GM12878 (cell line): ENCODE data around the gene TRPM7. TPM values are rescaled to one million over a fixed set of nuclear protein-coding genes. Genes with fewer than 3 reads are reported as not detected.

Experiments
- ATAC-seq: fragments of 200-7000 bp; cut with Tn5 transposase; 3 replicates; pipeline ENCODE4 v1.9.1; 2020; ENCODE audit warnings: mild to moderate bottlenecking, moderate library complexity
- BruUV-seq: library from RNA; stranded (reverse); fragments of 400-500 nt; replicated peaks from 2 replicates; lab custom pipeline; 2021; lab: Mats Ljungman, UMichigan
- CTCF ChIA-PET: fragments of 300-600 bp; sonication (Branson Sonifier 250); formaldehyde crosslinking; extraction: SDS; loops from one replicate; lab custom pipeline; 2021; ENCODE audit warnings: inconsistent platforms; lab: Yijun Ruan, JAX
- POLR2A ChIA-PET: fragments of 350-600 bp; formaldehyde crosslinking; extraction: SDS; loops from one replicate; lab custom pipeline; 2021; ENCODE audit warnings: inconsistent platforms; lab: Charles Lee
- RAD21 ChIA-PET: fragments of 300-600 bp; sonication (Branson Sonifier 250); formaldehyde crosslinking; loops from one replicate; lab custom pipeline; 2023; ENCODE audit warnings: antibody characterized with exemption; ENCODE audit not compliant: unreplicated experiment; lab: Charles Lee
- SMC1A ChIA-PET: fragments of 300-600 bp; sonication (Branson Sonifier 250); formaldehyde crosslinking; loops from one replicate; lab custom pipeline; 2023; ENCODE audit not compliant: unreplicated experiment, uncharacterized antibody; lab: Charles Lee
- DNase-seq: peaks from one replicate; pipeline ENCODE4 v3.0.0-alpha.2; 2011; ENCODE audit warnings: low read depth, low spot score
- FAIRE-seq: peaks from 3 replicates; lab custom pipeline; 2011; peaks lifted over from hg19 to GRCh38; lab: Jason Lieb, UNC
- H2AFZ ChIP-seq: 2 replicates; pipeline ENCODE4 v1.6.0; 2011; ENCODE audit warnings: low read depth, low read length, control low read depth; ENCODE audit not compliant: control insufficient read depth
- H3K27ac ChIP-seq: 2 replicates; pipeline ENCODE4 v1.5.1; 2011; ENCODE audit warnings: control low read depth; ENCODE audit not compliant: control insufficient read depth, insufficient read depth
- H3K27me3 ChIP-seq, 2 experiments: replicated peaks in 1 of 2; 2 replicates each; pipeline versions ENCODE4 v1.6.0 to v1.6.1; 2011; ENCODE audit warnings: low read length in 1 of 2; ENCODE audit not compliant: control insufficient read depth in 2 of 2, insufficient read depth in 2 of 2
- H3K36me3 ChIP-seq, 2 experiments: 2 replicates each; pipeline ENCODE4 v1.5.1; 2011; ENCODE audit warnings: low read length in 1 of 2; ENCODE audit not compliant: control insufficient read depth in 2 of 2, insufficient read depth in 2 of 2
- H3K4me1 ChIP-seq: 2 replicates; pipeline ENCODE4 v1.6.1; 2011; ENCODE audit warnings: mild to moderate bottlenecking, low read length, moderate library complexity, mixed read lengths; ENCODE audit not compliant: control insufficient read depth, insufficient read depth
- H3K4me2 ChIP-seq: 2 replicates; pipeline ENCODE4 v1.6.0; 2011; ENCODE audit warnings: control low read depth; ENCODE audit not compliant: control insufficient read depth, insufficient read depth
- H3K4me3 ChIP-seq: fragments of 200-600 bp; sonication (generic); 2 replicates; pipeline ENCODE4 v1.5.1; 2016
- H3K79me2 ChIP-seq: 2 replicates; pipeline ENCODE4 v1.6.0; 2011; ENCODE audit warnings: low read length; ENCODE audit not compliant: control insufficient read depth, insufficient read depth
- H3K9ac ChIP-seq: 2 replicates; pipeline ENCODE4 v1.8.0; 2011; ENCODE audit warnings: low read length, control low read depth, mixed read lengths; ENCODE audit not compliant: control insufficient read depth, insufficient read depth
- H3K9me3 ChIP-seq: replicated peaks from 3 replicates; pipeline ENCODE4 v1.5.1; 2011; ENCODE audit warnings: mild to moderate bottlenecking, low read length; ENCODE audit not compliant: control insufficient read depth, insufficient read depth
- H4K20me1 ChIP-seq: 2 replicates; pipeline ENCODE4 v1.6.0; 2011; ENCODE audit not compliant: control insufficient read depth, insufficient read depth
- BACH1 ChIP-seq: fragments of 450-650 bp; IDR thresholded peaks from 2 replicates; pipeline ENCODE4 v1.6.1; 2017; ENCODE audit warnings: mild to moderate bottlenecking, borderline replicate concordance
- BCL11A ChIP-seq: IDR thresholded peaks from 2 replicates; pipeline ENCODE4 v1.6.1; 2011; ENCODE audit warnings: low read depth, low read length
- BCLAF1 ChIP-seq: fragments of 450-650 bp; IDR thresholded peaks from 2 replicates; pipeline ENCODE4 v1.6.1; 2017; ENCODE audit warnings: antibody characterized with exemption, mild to moderate bottlenecking, moderate library complexity
- CBX5 ChIP-seq: sonication (generic); IDR thresholded peaks from 2 replicates; pipeline ENCODE4 v1.6.1; 2016; ENCODE audit warnings: low read depth, moderate library complexity, mild to moderate bottlenecking, inconsistent platforms
- HSF1 ChIP-seq: fragments of 150-350 bp; IDR thresholded peaks from 2 replicates; pipeline ENCODE4 v1.6.1; 2014; ENCODE audit warnings: mild to moderate bottlenecking, low read depth, low read length
- IRF4 ChIP-seq: IDR thresholded peaks from 2 replicates; pipeline ENCODE4 v1.6.1; 2011; ENCODE audit warnings: low read depth, low read length
- MYC ChIP-seq: IDR thresholded peaks from 2 replicates; pipeline ENCODE4 v1.6.1; 2011; ENCODE audit warnings: mild to moderate bottlenecking, low read length, moderate library complexity, inconsistent platforms; ENCODE audit not compliant: insufficient read depth, insufficient replicate concordance, insufficient read length, severe bottlenecking
- NFIC ChIP-seq: IDR thresholded peaks from 2 replicates; pipeline ENCODE4 v1.6.1; 2012; ENCODE audit warnings: low read depth, mild to moderate bottlenecking, inconsistent platforms, low read length, moderate library complexity
- NFYA ChIP-seq: IDR thresholded peaks from 2 replicates; pipeline ENCODE4 v1.6.1; 2011; ENCODE audit warnings: low read depth, mild to moderate bottlenecking, low read length, improper control_type of control experiment, borderline replicate concordance
- NFYB ChIP-seq: IDR thresholded peaks from 2 replicates; pipeline ENCODE4 v1.6.1; 2011; ENCODE audit warnings: low read depth, mild to moderate bottlenecking, low read length, improper control_type of control experiment, moderate library complexity; ENCODE audit not compliant: insufficient read depth
- POLR2AphosphoS5 ChIP-seq: IDR thresholded peaks from 2 replicates; pipeline ENCODE4 v1.6.1; 2011; ENCODE audit warnings: mild to moderate bottlenecking, low read length, inconsistent platforms
- RCOR1 ChIP-seq: conservative IDR thresholded peaks from 2 replicates; pipeline ENCODE4 v1.6.1; 2012; ENCODE audit warnings: low read depth, low read length, improper control_type of control experiment
- SKIL ChIP-seq: fragments of 450-650 bp; IDR thresholded peaks from 2 replicates; pipeline ENCODE4 v1.6.1; 2017; ENCODE audit warnings: mild to moderate bottlenecking, low read depth, inconsistent platforms; ENCODE audit not compliant: poor library complexity, severe bottlenecking
- SMAD5 ChIP-seq: IDR thresholded peaks from 2 replicates; pipeline ENCODE4 v1.6.1; 2016; ENCODE audit warnings: antibody characterized with exemption, low read depth
- ZSCAN29 ChIP-seq: fragments of 450-650 bp; IDR thresholded peaks from 2 replicates; pipeline ENCODE4 v1.6.1; 2017; ENCODE audit warnings: mild to moderate bottlenecking, moderate library complexity
- WGBS: methylation state at CpG from one replicate; pipeline ENCODE4 v1.1.6; 2016; ENCODE audit warnings: low lambda C conversion rate; ENCODE audit not compliant: insufficient replicate concordance, insufficient coverage; ENCODE audit errors: missing lambda C conversion rate; 5-methylcytosine and 5-hydroxymethylcytosine counted together
- in situ Hi-C: fragments of 300-500 bp; cut with MboI; formaldehyde crosslinking; loops from 9 replicates; pipeline ENCODE4 v1.14.3; 2018; ENCODE audit warnings: mixed read lengths
- intact Hi-C: fragments of 100-400 bp; cut with micrococcal nuclease; formaldehyde crosslinking; loops from one replicate; pipeline ENCODE4 v1.14.2; 2022; ENCODE audit not compliant: unreplicated experiment
- polyA plus RNA-seq, 11 experiments: library from polyadenylated mRNA; depleted of rRNA in 4 of 11; unstranded in 6 of 11; stranded (reverse) in 5 of 11; fragments of >200 nt; fragmentation: Nextera tagmentation in 4 of 11; fragmentation: Illumina TruSeq in 1 of 11; extraction: Ambion mirVana in 4 of 11; extraction: Trizol in 1 of 11; gene quantifications; 1 replicate in 1 of 11; 2 replicates in 10 of 11; pipeline versions ENCODE4 v1.2.1 to v1.2.3, GENCODE V29; 2011 to 2016; ENCODE audit warnings: inconsistent platforms in 2 of 11, missing spikeins in 2 of 11, low read depth in 1 of 11
- total RNA-seq, 4 experiments: library from RNA; depleted of rRNA in 3 of 4; stranded (reverse); fragments of >200 nt in 3 of 4; fragmentation: Illumina TruSeq in 1 of 4; extraction: Trizol in 1 of 4; gene quantifications; 2 replicates each; pipeline versions ENCODE4 v1.2.1 to v1.2.3, GENCODE V29; 2013 to 2021

TRPM7 gene
- total and polyA plus RNA-seq, 10 of the 15 experiments (the other 5 are each of a cell fraction or from before 2014, with no cell fraction given) = 4.5 to 49.7 (median 22.5) TPM

GRCh38 chr15:50665938-50666337 lies 20.7 kb downstream of the TRPM7 start:
- CTCF ChIA-PET = no interaction called here
- ATAC-seq (no peak), DNase-seq (no peak), FAIRE-seq (no peak)
- intact Hi-C loops (no loop called here), in situ Hi-C loops (no loop called here)
- Histone ChIP-seq H3K79me2 (peaks cover 19% of the 10 kb centered on the region), H2AFZ (no peak overlapping the region), H3K9ac (no peak overlapping the region), H3K4me2 (no peak overlapping the region), H3K4me3 (no peak overlapping the region), H3K36me3 (peaks cover 0 to 20% of the 10 kb centered on the region in 2 experiments; a peak in 3 of 4 replicates), H3K9me3 (no peaks in the 10 kb centered on the region), H3K4me1 (no peaks in the 10 kb centered on the region), H3K27me3 (no peaks in the 10 kb centered on the region), H3K27ac (no peak overlapping the region), H4K20me1 (no peaks in the 10 kb centered on the region)
- SMC1A ChIA-PET = interaction anchor here (0.6 to 0.7 kb wide), 2 partner anchors 149 to 239 kb away, joined by 3 read pairs; no protein-coding TSS in a partner anchor
- RAD21 ChIA-PET = interaction anchor here (0.7 kb wide), 1 partner anchor 215 kb away, joined by 3 read pairs; no protein-coding TSS in a partner anchor
- BruUV-seq = no TSS peak
- WGBS = 74% methylated on average over 5 of the region's 5 CpGs
- POLR2A ChIA-PET = no interaction called here
- TF ChIP-seq SKIL (no peak), BCLAF1 (no peak), HSF1 (no peak), CBX5 (no peak), NFYB (no peak), BACH1 (no peak), NFYA (no peak), IRF4 (no peak), RCOR1 (no peak), SMAD5 (no peak), NFIC (no peak), POLR2AphosphoS5 (no peak), ZSCAN29 (no peak), MYC (no peak), BCL11A (no peak)
